Measurements from ENCODE around the gene CRIP2.

CRIP2 gene

GRCh38 chr14:105484069-105484996 lies 9.7 kb downstream of the CRIP2 start:
- Histone ChIP-seq H3K27ac (ENCODE audit: low read length) (no peak overlapping the region), H3K4me3 (ENCODE audit: low read length) (no peak overlapping the region), H3K36me3 (ENCODE audit: control insufficient read depth, insufficient read depth, low read length) (no peaks in the 10 kb centered on the region), H3K9me3 (ENCODE audit: control insufficient read depth, insufficient read depth, low read length) (no peaks in the 10 kb centered on the region), H3K27me3 (ENCODE audit: control insufficient read depth, insufficient read depth, low read length) (peaks cover 18% of the 10 kb centered on the region), H3K4me1 (ENCODE audit: control insufficient read depth, insufficient read depth, low read length) (peaks cover 12% of the 10 kb centered on the region)
- WGBS (ENCODE audit: insufficient coverage, insufficient read length), result no CpG with 5 or more reads among the region's 20 CpGs
- DNase-seq (ENCODE audit: low read depth, low spot score), result no peak

- H3K27ac ChIP-seq (ENCODE audit: low read length), result no peak overlapping the region
- H3K4me1 ChIP-seq (ENCODE audit: control insufficient read depth, insufficient read depth, low read length), result peaks cover 11% of the 10 kb centered on the region
- H3K4me3 ChIP-seq (ENCODE audit: low read length), result no peak overlapping the region
- no peak for DNase-seq (ENCODE audit: low read depth, low spot score)
- no peaks in the 10 kb centered on the region for H3K36me3 ChIP-seq (ENCODE audit: control insufficient read depth, insufficient read depth, low read length)
- H3K9me3 ChIP-seq (ENCODE audit: control insufficient read depth, insufficient read depth, low read length), result no peaks in the 10 kb centered on the region
- peaks cover 12% of the 10 kb centered on the region for H3K27me3 ChIP-seq (ENCODE audit: control insufficient read depth, insufficient read depth, low read length)
- no CpG with 5 or more reads among the region's 16 CpGs for WGBS (ENCODE audit: insufficient coverage, insufficient read length)
Measured at GRCh38 chr14:105484997-105485393, 10.4 kb downstream of the CRIP2 start.

GRCh38 chr14:105485739-105486162 lies 11.1 kb downstream of the CRIP2 start:
- Histone ChIP-seq H3K27me3 (ENCODE audit: control insufficient read depth, insufficient read depth, low read length) (peaks cover 7% of the 10 kb centered on the region; the same call in 1 of the 2 replicates), H3K27ac (ENCODE audit: low read length) (no peak overlapping the region), H3K9me3 (ENCODE audit: control insufficient read depth, insufficient read depth, low read length) (no peaks in the 10 kb centered on the region), H3K4me3 (ENCODE audit: low read length) (no peak overlapping the region), H3K36me3 (ENCODE audit: control insufficient read depth, insufficient read depth, low read length) (no peaks in the 10 kb centered on the region), H3K4me1 (ENCODE audit: control insufficient read depth, insufficient read depth, low read length) (peaks cover 9% of the 10 kb centered on the region)
- WGBS (ENCODE audit: insufficient coverage, insufficient read length), result no CpG with 5 or more reads among the region's 12 CpGs
- DNase-seq (ENCODE audit: low read depth, low spot score), result no peak

- WGBS (ENCODE audit: insufficient coverage, insufficient read length), result no CpG with 5 or more reads among the region's 56 CpGs
- Histone ChIP-seq H3K4me1 (ENCODE audit: control insufficient read depth, insufficient read depth, low read length) (peaks cover 5% of the 10 kb centered on the region), H3K27me3 (ENCODE audit: control insufficient read depth, insufficient read depth, low read length) (peaks cover 7% of the 10 kb centered on the region; the same call in 1 of the 2 replicates), H3K4me3 (ENCODE audit: low read length) (peak within 1 kb of the TSS; percentile 4; the same call in 1 of the 2 replicates), H3K27ac (ENCODE audit: low read length) (no peak within 1 kb of the TSS), H3K9me3 (ENCODE audit: control insufficient read depth, insufficient read depth, low read length) (no peaks in the 10 kb centered on the region), H3K36me3 (ENCODE audit: control insufficient read depth, insufficient read depth, low read length) (no peaks in the 10 kb centered on the region)
- no peak for DNase-seq (ENCODE audit: low read depth, low spot score)
Measured at GRCh38 chr14:105486163-105486973, 11.7 kb downstream of the CRIP2 start, which contains the start of gene CRIP1. Gene CRIP1, plus strand, starts transcription at chr14:105486886. Its CDS starts 374 bp downstream, at chr14:105487260.

- Histone ChIP-seq H3K4me3 (ENCODE audit: low read length) (peak overlapping the region; percentile 4; the same call in 1 of the 2 replicates), H3K4me1 (ENCODE audit: control insufficient read depth, insufficient read depth, low read length) (peaks cover 3% of the 10 kb centered on the region)
Measured at GRCh38 chr14:105486974-105487448, 12.4 kb downstream of the CRIP2 start.

GRCh38 chr14:105487449-105487985 lies 12.9 kb downstream of the CRIP2 start:
- Histone ChIP-seq H3K27me3 (ENCODE audit: control insufficient read depth, insufficient read depth, low read length) (peaks cover 7% of the 10 kb centered on the region; the same call in 1 of the 2 replicates), H3K9me3 (ENCODE audit: control insufficient read depth, insufficient read depth, low read length) (no peaks in the 10 kb centered on the region), H3K27ac (ENCODE audit: low read length) (no peak overlapping the region), H3K36me3 (ENCODE audit: control insufficient read depth, insufficient read depth, low read length) (no peaks in the 10 kb centered on the region), H3K4me3 (ENCODE audit: low read length) (peak overlapping the region; percentile 4; the same call in 1 of the 2 replicates), H3K4me1 (ENCODE audit: control insufficient read depth, insufficient read depth, low read length) (no peaks in the 10 kb centered on the region; the same call in 1 of the 2 replicates)
- no peak for DNase-seq (ENCODE audit: low read depth, low spot score)
- WGBS (ENCODE audit: insufficient coverage, insufficient read length), result no CpG with 5 or more reads among the region's 48 CpGs

More at GRCh38 chr14:105486974-105487448, 12.4 kb downstream of the CRIP2 start:
- no peaks in the 10 kb centered on the region for H3K36me3 ChIP-seq (ENCODE audit: control insufficient read depth, insufficient read depth, low read length)
- H3K27me3 ChIP-seq (ENCODE audit: control insufficient read depth, insufficient read depth, low read length), result peaks cover 7% of the 10 kb centered on the region; the same call in 1 of the 2 replicates
- no peak for DNase-seq (ENCODE audit: low read depth, low spot score)
- no CpG with 5 or more reads among the region's 45 CpGs for WGBS (ENCODE audit: insufficient coverage, insufficient read length)
- no peaks in the 10 kb centered on the region for H3K9me3 ChIP-seq (ENCODE audit: control insufficient read depth, insufficient read depth, low read length)
- H3K27ac ChIP-seq (ENCODE audit: low read length), result no peak overlapping the region

- H3K27ac ChIP-seq (ENCODE audit: low read length), result no peak overlapping the region
- H3K27me3 ChIP-seq (ENCODE audit: control insufficient read depth, insufficient read depth, low read length), result peaks cover 7% of the 10 kb centered on the region; the same call in 1 of the 2 replicates
Measured at GRCh38 chr14:105487986-105488777, 13.6 kb downstream of the CRIP2 start.

GRCh38 chr14:105488781-105489541 lies 14.3 kb downstream of the CRIP2 start:
- no peak for DNase-seq (ENCODE audit: low read depth, low spot score)
- WGBS (ENCODE audit: insufficient coverage, insufficient read length), result no CpG with 5 or more reads among the region's 20 CpGs
- H3K36me3 ChIP-seq (ENCODE audit: control insufficient read depth, insufficient read depth, low read length), result no peaks in the 10 kb centered on the region
- no peaks in the 10 kb centered on the region for H3K9me3 ChIP-seq (ENCODE audit: control insufficient read depth, insufficient read depth, low read length)
- peaks cover 7% of the 10 kb centered on the region; the same call in 1 of the 2 replicates for H3K27me3 ChIP-seq (ENCODE audit: control insufficient read depth, insufficient read depth, low read length)
- H3K27ac ChIP-seq (ENCODE audit: low read length), result no peak overlapping the region
- H3K4me1 ChIP-seq (ENCODE audit: control insufficient read depth, insufficient read depth, low read length), result no peaks in the 10 kb centered on the region; the same call in 1 of the 2 replicates
- no peak overlapping the region for H3K4me3 ChIP-seq (ENCODE audit: low read length)

More at GRCh38 chr14:105487986-105488777, 13.6 kb downstream of the CRIP2 start:
- no peaks in the 10 kb centered on the region for H3K36me3 ChIP-seq (ENCODE audit: control insufficient read depth, insufficient read depth, low read length)
- no peak overlapping the region for H3K4me3 ChIP-seq (ENCODE audit: low read length)
- no peak for DNase-seq (ENCODE audit: low read depth, low spot score)
- WGBS (ENCODE audit: insufficient coverage, insufficient read length), result no CpG with 5 or more reads among the region's 26 CpGs
- H3K4me1 ChIP-seq (ENCODE audit: control insufficient read depth, insufficient read depth, low read length), result no peaks in the 10 kb centered on the region; the same call in 1 of the 2 replicates
- H3K9me3 ChIP-seq (ENCODE audit: control insufficient read depth, insufficient read depth, low read length), result no peaks in the 10 kb centered on the region
